Endothelial cell of umbilical vein (primary cell): ENCODE measurements around the gene PAPPA2. TPM values are rescaled to one million over a fixed set of nuclear protein-coding genes. Genes with fewer than 3 reads are reported as not detected.

Source experiments
- BruUV-seq: library from RNA; stranded (reverse); fragments of 400-500 nt; replicated peaks from 2 replicates; lab custom pipeline; 2021; lab: Mats Ljungman, UMichigan
- CTCF ChIA-PET: fragments of 300-600, 350-600 bp; sonication (Branson Sonifier 250); formaldehyde crosslinking; loops from one replicate; lab custom pipeline; 2021; ENCODE audit warnings: antibody characterized with exemption, inconsistent platforms; lab: Charles Lee
- POLR2A ChIA-PET: fragments of 300-600, 350-600 bp; sonication (Branson Sonifier 250); formaldehyde crosslinking; loops from one replicate; lab custom pipeline; 2021; ENCODE audit warnings: antibody characterized with exemption, inconsistent platforms; lab: Charles Lee
- DNase-seq: peaks from one replicate; pipeline ENCODE4 v3.0.0-alpha.2; 2011; ENCODE audit warnings: low read depth, low spot score
- FAIRE-seq: peaks from 2 replicates; lab custom pipeline; 2011; peaks lifted over from hg19 to GRCh38; lab: Jason Lieb, UNC
- H2AFZ ChIP-seq: 2 replicates; pipeline ENCODE4 v1.6.0; 2012; ENCODE audit warnings: low read depth, low read length, control low read depth, inconsistent platforms
- H3K27ac ChIP-seq: 2 replicates; pipeline ENCODE4 v1.5.1; 2011; ENCODE audit warnings: low read depth, mild to moderate bottlenecking, control low read depth, low read length, moderate library complexity; ENCODE audit not compliant: insufficient read depth
- H3K27me3 ChIP-seq, 2 experiments: 2 replicates each; pipeline versions ENCODE4 v1.6.0 to v1.6.1; 2011; ENCODE audit warnings: low read length in 2 of 2, mixed read lengths in 1 of 2; ENCODE audit not compliant: control insufficient read depth in 2 of 2, insufficient read depth in 2 of 2
- H3K36me3 ChIP-seq, 2 experiments: 2 replicates in 1 of 2; 3 replicates in 1 of 2; pipeline ENCODE4 v1.5.1; 2011; ENCODE audit warnings: low read length in 2 of 2, mild to moderate bottlenecking in 1 of 2, moderate library complexity in 1 of 2; ENCODE audit not compliant: control insufficient read depth in 2 of 2, insufficient read depth in 2 of 2; ENCODE audit errors: extremely low read depth in 1 of 2
- H3K4me1 ChIP-seq: 3 replicates; pipeline ENCODE4 v1.5.1; 2011; ENCODE audit warnings: mild to moderate bottlenecking, low read length; ENCODE audit not compliant: control insufficient read depth, insufficient read depth; ENCODE audit errors: extremely low read depth
- H3K4me2 ChIP-seq: 2 replicates; pipeline ENCODE4 v1.6.1; 2011; ENCODE audit warnings: low read length, control low read depth, mixed read lengths; ENCODE audit not compliant: insufficient read depth
- H3K4me3 ChIP-seq, 3 experiments: fragments of 200-600 bp in 1 of 3; sonication (generic), shearing (Covaris generic) in 1 of 3; replicated peaks in 1 of 3; 2 replicates each; pipeline ENCODE4 v1.5.1; 2011 to 2016; ENCODE audit warnings: control low read depth in 3 of 3, low read length in 3 of 3, mild to moderate bottlenecking in 2 of 3, inconsistent platforms in 1 of 3, low read depth in 1 of 3, moderate library complexity in 1 of 3; ENCODE audit not compliant: insufficient read depth in 1 of 3
- H3K79me2 ChIP-seq: 2 replicates; pipeline ENCODE4 v1.6.0; 2012; ENCODE audit warnings: low read length, inconsistent platforms; ENCODE audit not compliant: control insufficient read depth, insufficient read depth
- H3K9ac ChIP-seq: replicated peaks from 2 replicates; pipeline ENCODE3; 2011; ENCODE audit warnings: low read length, control low read depth; ENCODE audit not compliant: insufficient read depth; ENCODE audit errors: extremely low read depth
- H3K9me1 ChIP-seq: replicated peaks from 3 replicates; pipeline ENCODE4 v1.6.0; 2011; ENCODE audit warnings: mild to moderate bottlenecking, low read length; ENCODE audit not compliant: control insufficient read depth, insufficient read depth; ENCODE audit errors: extremely low read depth
- H3K9me3 ChIP-seq: replicated peaks from 2 replicates; pipeline ENCODE4 v1.5.1; 2012; ENCODE audit warnings: low read length, inconsistent platforms; ENCODE audit not compliant: control insufficient read depth, insufficient read depth
- H4K20me1 ChIP-seq: replicated peaks from 2 replicates; pipeline ENCODE3; 2011; ENCODE audit warnings: mild to moderate bottlenecking, low read length; ENCODE audit not compliant: control insufficient read depth, insufficient read depth; ENCODE audit errors: extremely low read depth
- CTCF ChIP-seq, 2 donors: IDR thresholded peaks; 1 replicate in 1 of 2; 2 replicates in 1 of 2; pipeline ENCODE4 v1.5.1; 2011; ENCODE audit warnings: low read length in 2 of 2, mild to moderate bottlenecking in 2 of 2, moderate library complexity in 2 of 2, control low read depth in 1 of 2, inconsistent platforms in 1 of 2, low read depth in 1 of 2; ENCODE audit not compliant: insufficient read depth in 1 of 2; ENCODE audit errors: extremely low read depth in 1 of 2
- EZH2 ChIP-seq: IDR thresholded peaks from 2 replicates; pipeline ENCODE4 v1.6.1; 2012; ENCODE audit warnings: borderline replicate concordance, low read depth, mild to moderate bottlenecking, moderate library complexity, low read length, inconsistent platforms; ENCODE audit not compliant: severe bottlenecking
- FOS ChIP-seq: IDR thresholded peaks from 2 replicates; pipeline ENCODE4 v1.6.1; 2011; ENCODE audit warnings: mild to moderate bottlenecking, low read length, moderate library complexity, borderline replicate concordance; ENCODE audit not compliant: insufficient read depth
- GATA2 ChIP-seq: IDR thresholded peaks from 2 replicates; pipeline ENCODE4 v1.7.0; 2011; ENCODE audit warnings: low read depth, mild to moderate bottlenecking, moderate library complexity, mixed read lengths, low read length; ENCODE audit not compliant: insufficient read length, insufficient read depth
- JUN ChIP-seq: IDR thresholded peaks from 2 replicates; pipeline ENCODE4 v1.6.1; 2011; ENCODE audit warnings: borderline replicate concordance, low read depth; ENCODE audit not compliant: insufficient read length, insufficient read depth
- MAX ChIP-seq: IDR thresholded peaks from 2 replicates; pipeline ENCODE4 v1.6.1; 2011; ENCODE audit not compliant: insufficient read depth, insufficient read length
- MYC ChIP-seq: IDR thresholded peaks from one replicate; pipeline ENCODE4 v1.6.1; 2011; ENCODE audit warnings: mild to moderate bottlenecking, low read depth, low read length
- POLR2A ChIP-seq: IDR thresholded peaks from 2 replicates; pipeline ENCODE4 v1.6.1; 2012; ENCODE audit warnings: low read depth, mild to moderate bottlenecking, control low read depth, low read length
- POLR2AphosphoS5 ChIP-seq: IDR thresholded peaks from 2 replicates; pipeline ENCODE4 v1.6.1; 2012; ENCODE audit warnings: low read depth, mild to moderate bottlenecking, control low read depth, low read length, moderate library complexity; ENCODE audit not compliant: insufficient read depth
- dilution Hi-C: fragments of 300-500 bp; cut with MboI; formaldehyde crosslinking; loops from one replicate; pipeline ENCODE4 v1.15.0; 2019; ENCODE audit warnings: low sequenced_read_pairs; ENCODE audit not compliant: extremely low pct_ligation_motif_present
- intact Hi-C: fragments of 100-400 bp; cut with micrococcal nuclease; formaldehyde crosslinking; loops from one replicate; pipeline ENCODE4 v1.10.0; 2022
- polyA plus RNA-seq, 4 experiments: library from polyadenylated mRNA; depleted of rRNA in 3 of 4; stranded (reverse) in 3 of 4; unstranded in 1 of 4; fragments of >200 nt; gene quantifications; 2 replicates each; pipeline versions ENCODE4 v1.2.1 to v1.2.3, GENCODE V29; 2011 to 2012; ENCODE audit warnings: missing spikeins in 1 of 4
- total RNA-seq: library from RNA; stranded (reverse); gene quantifications from 2 replicates; pipeline ENCODE4 v1.2.3, GENCODE V29; 2021

The PAPPA2 gene
- total and polyA plus RNA-seq, 2 donors (not counting 3 experiments of a cell fraction or from before 2014, with no cell fraction given): not detected

DNA sequence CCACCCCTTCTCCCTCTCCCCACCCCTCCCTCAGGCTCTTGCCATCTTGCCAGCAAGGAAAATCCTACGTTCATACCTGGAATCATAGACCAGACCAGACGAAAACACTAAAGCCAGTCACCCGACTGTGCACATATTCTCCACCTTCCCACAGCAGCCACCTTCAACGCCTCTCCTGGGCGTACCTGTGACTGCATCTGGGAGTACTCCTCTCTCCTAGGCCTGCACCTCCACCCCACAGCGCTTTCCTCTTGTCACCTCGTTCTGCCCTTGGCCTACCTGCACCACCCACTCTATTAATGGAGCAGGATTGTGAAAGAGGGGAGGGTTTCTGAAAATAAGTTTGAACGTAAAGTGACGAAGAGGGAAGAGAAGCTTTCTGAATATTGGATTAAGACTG lies 17.8 kb downstream of the PAPPA2 start:
- TF ChIP-seq POLR2A: no peak
- no peak for TF ChIP-seq MAX
- TF ChIP-seq POLR2AphosphoS5: no peak
- no peak for TF ChIP-seq GATA2
- no peak for TF ChIP-seq EZH2
- TF ChIP-seq JUN: no peak
- TF ChIP-seq CTCF (IDR thresholded peaks at IDR 0.05; ENCODE audit: extremely low read depth in 1 of 2, insufficient read depth in 1 of 2, low read depth in 1 of 2, low read length in 2 of 2): no peak
- TF ChIP-seq FOS: no peak
- TF ChIP-seq MYC: no peak
- POLR2A ChIA-PET: no interaction called here
- no peak for FAIRE-seq

More for the DNA sequence above, 17.8 kb downstream of the PAPPA2 start:
- intact Hi-C loops (no loop called here), dilution Hi-C loops (no loop called here)
- no TSS peak for BruUV-seq
- no peaks in the 10 kb centered on the region for H3K9me1 ChIP-seq
- no peaks in the 10 kb centered on the region for H3K79me2 ChIP-seq
- no peak overlapping the region for H3K4me2 ChIP-seq
- DNase-seq: no peak
- CTCF ChIA-PET: no interaction called here
- H3K4me1 ChIP-seq: no peaks in the 10 kb centered on the region
- no peaks in the 10 kb centered on the region for H3K36me3 ChIP-seq
- no peak overlapping the region for H3K9ac ChIP-seq
- no peaks in the 10 kb centered on the region for H3K27me3 ChIP-seq
- H3K9me3 ChIP-seq: peaks cover 6% of the 10 kb centered on the region
- H2AFZ ChIP-seq: no peak overlapping the region
- H4K20me1 ChIP-seq: no peaks in the 10 kb centered on the region
- H3K4me3 ChIP-seq: no peak overlapping the region
- H3K27ac ChIP-seq: no peak overlapping the region
